Tibial artery (tissue), 4 donors: ENCODE results near the gene NWD2.

Experiments used
- DNase-seq, 2 donors: peaks; one replicate each; pipeline ENCODE4 v3.0.0-alpha.2; 2019
- H3K27ac ChIP-seq, 2 donors: fragments of 200-600 bp; sonication (generic) in 1 of 2; 1 replicate in 1 of 2; 2 replicates in 1 of 2; pipeline ENCODE4 v1.5.1; 2018 to 2019; ENCODE audit warnings: mild to moderate bottlenecking in 1 of 2
- H3K27me3 ChIP-seq, 2 donors: fragments of 200-600 bp; sonication (generic) in 1 of 2; one replicate each; pipeline versions ENCODE4 v1.5.1 to v1.6.0; 2016 to 2019
- H3K36me3 ChIP-seq, 3 donors: fragments of 200-600 bp; sonication (generic) in 2 of 3; one replicate each; pipeline ENCODE4 v1.5.1; 2016 to 2019; ENCODE audit warnings: mild to moderate bottlenecking in 2 of 3
- H3K4me1 ChIP-seq, 4 donors: fragments of 200-600 bp; sonication (generic) in 2 of 4; 1 replicate in 3 of 4; 2 replicates in 1 of 4; pipeline ENCODE4 v1.5.1; 2016 to 2019
- H3K4me3 ChIP-seq, 2 donors: fragments of 200-600 bp; sonication (generic) in 1 of 2; 1 replicate in 1 of 2; 2 replicates in 1 of 2; pipeline ENCODE4 v1.5.1; 2018 to 2019; ENCODE audit warnings: mild to moderate bottlenecking in 2 of 2
- H3K9me3 ChIP-seq, 3 donors: fragments of 200-600 bp; sonication (generic) in 1 of 3; one replicate each; pipeline ENCODE4 v1.5.1; 2016 to 2019
- CTCF ChIP-seq, 2 experiments: fragments of 200-600 bp in 1 of 2; fragments of 450-650 bp in 1 of 2; IDR thresholded peaks; one replicate each; pipeline ENCODE4 v1.5.1; 2017 to 2019; ENCODE audit warnings: antibody characterized with exemption in 2 of 2, mild to moderate bottlenecking in 1 of 2, moderate library complexity in 1 of 2
- intact Hi-C: fragments of 100-400 bp; cut with DNase I; formaldehyde crosslinking; loops from one replicate; pipeline ENCODE4 v1.15.0; 2023; ENCODE audit warnings: low total_unique reads

NWD2 gene

GRCh38 chr4:37436546-37436945, 192.0 kb downstream of the NWD2 start:
- no peaks in the 10 kb centered on the region for H3K27me3 ChIP-seq
- no peak overlapping the region for H3K4me3 ChIP-seq
- no peak for DNase-seq
- H3K4me1 ChIP-seq = no peaks in the 10 kb centered on the region
- no peaks in the 10 kb centered on the region for H3K36me3 ChIP-seq
- TF ChIP-seq CTCF (IDR thresholded peaks at IDR 0.05) = no peak
- no peak overlapping the region for H3K27ac ChIP-seq
- intact Hi-C loops = no loop called here
- no peaks in the 10 kb centered on the region for H3K9me3 ChIP-seq

GRCh38 chr4:37437163-37437562, 192.6 kb downstream of the NWD2 start:
- no peaks in the 10 kb centered on the region for H3K36me3 ChIP-seq
- DNase-seq = no peak
- TF ChIP-seq CTCF (IDR thresholded peaks at IDR 0.05) = no peak
- H3K4me3 ChIP-seq = no peak overlapping the region
- no peak overlapping the region for H3K27ac ChIP-seq
- intact Hi-C loops = no loop called here
- no peaks in the 10 kb centered on the region for H3K4me1 ChIP-seq
- no peaks in the 10 kb centered on the region for H3K27me3 ChIP-seq
- no peaks in the 10 kb centered on the region for H3K9me3 ChIP-seq

- Histone ChIP-seq H3K4me3 (no peak overlapping the region), H3K4me1 (no peaks in the 10 kb centered on the region), H3K9me3 (no peaks in the 10 kb centered on the region), H3K36me3 (no peaks in the 10 kb centered on the region), H3K27ac (no peak overlapping the region), H3K27me3 (no peaks in the 10 kb centered on the region)
- intact Hi-C loops = no loop called here
- no peak for DNase-seq
- TF ChIP-seq CTCF (IDR thresholded peaks at IDR 0.05) = no peak
Measured at GRCh38 chr4:37438564-37439279, 194.2 kb downstream of the NWD2 start.

- no peak for TF ChIP-seq CTCF (IDR thresholded peaks at IDR 0.05)
- Histone ChIP-seq H3K36me3 (no peaks in the 10 kb centered on the region), H3K4me1 (no peaks in the 10 kb centered on the region), H3K9me3 (no peaks in the 10 kb centered on the region), H3K4me3 (no peak overlapping the region), H3K27ac (no peak overlapping the region), H3K27me3 (no peaks in the 10 kb centered on the region)
- DNase-seq = no peak
- intact Hi-C loops = no loop called here
Measured at GRCh38 chr4:37439809-37440474, 195.4 kb downstream of the NWD2 start.

GRCh38 chr4:37440501-37440900, 196.0 kb downstream of the NWD2 start:
- no peak overlapping the region for H3K4me3 ChIP-seq
- no peak overlapping the region for H3K27ac ChIP-seq
- no peak for TF ChIP-seq CTCF (IDR thresholded peaks at IDR 0.05)
- DNase-seq = no peak
- H3K27me3 ChIP-seq = no peaks in the 10 kb centered on the region
- no peaks in the 10 kb centered on the region for H3K9me3 ChIP-seq
- H3K36me3 ChIP-seq = no peaks in the 10 kb centered on the region
- intact Hi-C loops = no loop called here
- no peaks in the 10 kb centered on the region for H3K4me1 ChIP-seq
